Gastrocnemius medialis (tissue), 4 donors: ENCODE data around the gene FOXR1. TPM values are rescaled to one million over a fixed set of nuclear protein-coding genes. Genes with fewer than 3 reads are reported as not detected.
A peak's percentile ranks its signal among the peaks of the same experiment; 100 is the strongest.
"Not testable (repeated sequence)": the region's sequence is repeated elsewhere in the genome, so short reads cannot be mapped to it uniquely, and the experiment has no call there.

Source experiments
- ATAC-seq, 2 donors: fragments of 150-250 bp; one replicate each; pipeline ENCODE4 v1.9.1; 2016
- DNase-seq, 2 donors: peaks; one replicate each; pipeline ENCODE4 v3.0.0-alpha.2; 2019
- H3K27ac ChIP-seq, 4 donors: fragments of 200-600 bp; sonication (generic); 1 replicate in 1 of 4; 2 replicates in 3 of 4; pipeline ENCODE4 v1.5.1; 2016 to 2018; ENCODE audit warnings: mild to moderate bottlenecking in 2 of 4, moderate library complexity in 1 of 4
- H3K27me3 ChIP-seq, 3 donors: fragments of 200-600 bp; sonication (generic) in 2 of 3; 1 replicate in 1 of 3; 2 replicates in 2 of 3; pipeline versions ENCODE4 v1.5.1 to v1.6.0; 2016 to 2019; ENCODE audit warnings: mild to moderate bottlenecking in 1 of 3, moderate library complexity in 1 of 3
- H3K36me3 ChIP-seq, 2 donors: fragments of 200-600 bp; sonication (generic) in 1 of 2; one replicate each; pipeline ENCODE4 v1.5.1; 2017 to 2018
- H3K4me1 ChIP-seq, 2 donors: fragments of 200-600 bp; sonication (generic) in 1 of 2; one replicate each; pipeline ENCODE4 v1.5.1; 2016 to 2017; ENCODE audit warnings: mild to moderate bottlenecking in 2 of 2
- H3K4me3 ChIP-seq, 4 donors: fragments of 200-600 bp; sonication (generic) in 3 of 4; 1 replicate in 1 of 4; 2 replicates in 3 of 4; pipeline ENCODE4 v1.5.1; 2016 to 2019; ENCODE audit warnings: mild to moderate bottlenecking in 2 of 4
- H3K9me3 ChIP-seq, 3 donors: fragments of 200-600 bp; sonication (generic) in 2 of 3; 1 replicate in 1 of 3; 2 replicates in 2 of 3; pipeline ENCODE4 v1.5.1; 2016 to 2019
- CTCF ChIP-seq, 5 experiments: fragments of 450-650 bp in 3 of 5; fragments of 200-600 bp in 2 of 5; sonication (generic) in 2 of 5; IDR thresholded peaks in 4 of 5; conservative IDR thresholded peaks in 1 of 5; 1 replicate in 4 of 5; 2 replicates in 1 of 5; pipeline ENCODE4 v1.5.1; 2016 to 2019; ENCODE audit warnings: antibody characterized with exemption in 5 of 5, mild to moderate bottlenecking in 3 of 5, moderate library complexity in 3 of 5
- POLR2A ChIP-seq, 2 donors: fragments of 450-650 bp; IDR thresholded peaks; one replicate each; pipeline ENCODE4 v1.6.1; 2017; ENCODE audit warnings: antibody characterized with exemption in 2 of 2, mild to moderate bottlenecking in 2 of 2, moderate library complexity in 2 of 2
- in situ Hi-C, 4 donors: fragments of 200-750 bp; cut with MboI; loops; one replicate each; pipeline versions ENCODE4 v1.15.0 to v1.8.0; 2017; ENCODE audit warnings: low sequenced_read_pairs in 4 of 4
- intact Hi-C: fragments of 100-400 bp; cut with DNase I; formaldehyde crosslinking; loops from one replicate; pipeline ENCODE4 v1.15.1; 2023; ENCODE audit warnings: low total_unique reads
- total RNA-seq, 4 donors: library from RNA; depleted of rRNA; stranded (reverse); fragments of >200 nt; gene quantifications; one replicate each; pipeline versions ENCODE4 v1.1.0 to v1.2.3, GENCODE V29; 2016

Gene FOXR1
- total RNA-seq, 4 donors from 2014 or later = not detected

DNA sequence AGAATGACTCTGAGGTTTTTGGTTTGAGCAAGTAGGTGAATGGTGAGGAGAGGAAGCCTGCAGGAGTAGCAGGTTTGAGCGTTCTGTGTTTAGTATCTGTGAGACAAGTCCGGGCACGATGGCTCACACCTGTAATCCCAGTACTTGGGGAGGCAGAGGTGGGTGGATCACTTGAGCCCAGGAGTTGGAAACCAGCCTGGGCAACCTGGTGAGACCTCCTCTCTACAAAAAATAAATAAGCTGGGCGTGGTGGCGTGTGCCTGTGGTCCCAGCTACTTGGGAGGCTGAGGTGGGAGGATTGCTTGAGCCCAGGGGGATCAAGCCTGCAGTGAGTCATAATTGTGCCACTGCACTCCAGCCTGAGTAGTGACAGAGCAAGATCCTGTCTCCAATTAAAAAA is 16.7 kb downstream of the FOXR1 start:
- Histone ChIP-seq H3K27ac (no peak overlapping the region), H3K9me3 (no peaks in the 10 kb centered on the region), H3K4me3 (no peak overlapping the region), H3K27me3 (no peaks in the 10 kb centered on the region), H3K4me1 (peaks cover 5 to 9% of the 10 kb centered on the region in 2 donors), H3K36me3 (no peaks in the 10 kb centered on the region)
- DNase-seq = no peak
- in situ Hi-C loops (no loop called here), intact Hi-C loops (no loop called here)
- TF ChIP-seq POLR2A (IDR thresholded peaks at IDR 0.05) = no peak
- ATAC-seq = no peak

DNA sequence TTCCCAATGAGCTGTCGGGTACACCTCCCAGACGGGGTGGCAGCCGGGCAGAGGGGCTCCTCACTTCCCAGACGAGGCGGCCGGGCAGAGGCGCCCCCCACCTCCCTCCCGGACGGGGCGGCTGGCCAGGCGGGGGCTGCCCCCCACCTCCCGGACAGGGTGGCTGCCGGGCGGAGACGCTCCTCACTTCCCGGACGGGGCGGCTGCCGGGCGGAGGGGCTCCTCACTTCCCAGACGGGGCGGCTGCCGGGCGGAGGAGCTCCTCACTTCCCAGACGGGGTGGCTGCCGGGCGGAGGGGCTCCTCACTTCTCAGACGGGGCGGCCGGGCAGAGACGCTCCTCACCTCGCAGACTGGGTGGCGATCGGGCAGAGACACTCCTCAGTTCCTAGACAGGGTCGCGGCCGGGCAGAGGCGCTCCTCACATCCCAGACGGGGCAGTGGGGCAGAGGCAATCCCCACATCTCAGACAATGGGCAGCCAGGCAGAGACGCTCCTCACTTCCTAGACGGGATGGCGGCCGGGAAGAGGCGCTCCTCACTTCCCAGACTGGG is 20.0 kb downstream of the FOXR1 start:
- H3K4me3 ChIP-seq, intact Hi-C loops, DNase-seq, ATAC-seq, H3K27ac ChIP-seq, H3K36me3 ChIP-seq, H3K9me3 ChIP-seq, H3K4me1 ChIP-seq, H3K27me3 ChIP-seq, in situ Hi-C loops: not testable (repeated sequence)

GRCh38 chr11:118996926-118997626 is 25.5 kb downstream of the FOXR1 start:
- Histone ChIP-seq H3K36me3 (peaks cover 0 to 13% of the 10 kb centered on the region in 2 donors), H3K27me3 (no peaks in the 10 kb centered on the region), H3K4me1 (peaks cover 24 to 28% of the 10 kb centered on the region in 2 donors), H3K27ac (peak overlapping the region; percentile 79 to 96 (median 85)), H3K4me3 (peak overlapping the region; percentile 66 to 88 (median 81)), H3K9me3 (no peaks in the 10 kb centered on the region)
- intact Hi-C loops (loop anchor here (2.0 kb wide), 1 partner anchor 60 kb away; the partner anchor contains the start of gene HYOU1), in situ Hi-C loops (no loop called here)
- ATAC-seq (peak in 1 of 2 donors; percentile 7), DNase-seq (no peak)
- TF ChIP-seq CTCF (IDR thresholded peaks at IDR 0.05 in 4 of 5, conservative IDR thresholded peaks at IDR 0.05 in 1 of 5) = peak in 1 of 5 experiments; percentile 10
- no peak for TF ChIP-seq POLR2A (IDR thresholded peaks at IDR 0.05)

DNA sequence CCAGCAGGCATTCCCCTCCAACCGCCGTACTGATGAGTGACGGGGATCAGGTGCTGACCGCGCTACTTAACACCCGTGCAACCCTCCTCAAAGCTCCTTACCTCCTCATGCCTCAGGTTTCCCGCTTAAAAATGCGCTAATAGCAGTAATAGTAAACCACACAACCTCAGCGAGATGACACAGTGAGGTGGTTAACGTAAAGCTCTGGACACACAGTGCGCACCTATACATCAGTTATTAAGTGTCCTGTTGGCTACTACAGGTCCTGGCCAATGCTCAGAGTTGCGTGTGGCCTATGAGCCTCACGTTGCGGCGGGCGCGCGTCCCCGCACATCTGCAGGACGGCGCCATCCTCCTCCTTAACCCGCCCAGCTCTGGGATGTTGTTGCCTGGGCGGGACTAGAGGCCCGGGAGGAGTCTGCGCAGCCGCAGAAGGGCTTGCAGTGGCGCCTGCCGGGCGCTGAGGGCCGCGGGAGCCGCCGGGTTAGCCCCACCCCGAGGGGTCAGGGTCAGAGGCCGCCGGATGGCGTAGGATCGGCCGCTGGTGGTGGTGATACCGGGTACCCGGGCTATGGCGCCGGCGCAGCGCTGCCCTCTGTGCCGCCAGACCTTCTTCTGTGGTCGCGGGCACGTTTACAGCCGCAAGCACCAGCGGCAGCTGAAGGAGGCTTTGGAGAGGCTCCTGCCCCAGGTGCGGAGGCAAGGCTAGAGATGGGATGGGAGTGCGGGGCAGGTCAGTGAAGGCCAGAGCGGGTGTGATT is 26.2 kb downstream of the FOXR1 start, which contains the start of gene CENATAC:
CENATAC (plus strand) TSS at position 512 of the 761 bp plus-strand sequence; CDS start at position 572, 60 bp downstream.
- H3K27ac ChIP-seq = peak within 1 kb of the TSS; percentile 79 to 96 (median 85)
- ATAC-seq (peak; percentile 94 to 96), DNase-seq (peak; percentile 92 to 95)
- intact Hi-C loops (loop anchor here (1.0 to 2.0 kb wide), 3 partner anchors 20 to 59 kb away; partner anchors contain the start of genes HYOU1, RPS25, SLC37A4 and TRAPPC4), in situ Hi-C loops (no loop called here)
- TF ChIP-seq POLR2A (IDR thresholded peaks at IDR 0.05) (peak; percentile 75 to 91), CTCF (IDR thresholded peaks at IDR 0.05 in 4 of 5, conservative IDR thresholded peaks at IDR 0.05 in 1 of 5) (peak in 1 of 5 experiments; percentile 17)
- H3K4me1 ChIP-seq = peaks cover 24 to 28% of the 10 kb centered on the region in 2 donors
- peaks cover 0 to 13% of the 10 kb centered on the region in 2 donors for H3K36me3 ChIP-seq
- H3K4me3 ChIP-seq = peak within 1 kb of the TSS; percentile 66 to 88 (median 81)
- no peaks in the 10 kb centered on the region for H3K27me3 ChIP-seq
- no peaks in the 10 kb centered on the region for H3K9me3 ChIP-seq

DNA sequence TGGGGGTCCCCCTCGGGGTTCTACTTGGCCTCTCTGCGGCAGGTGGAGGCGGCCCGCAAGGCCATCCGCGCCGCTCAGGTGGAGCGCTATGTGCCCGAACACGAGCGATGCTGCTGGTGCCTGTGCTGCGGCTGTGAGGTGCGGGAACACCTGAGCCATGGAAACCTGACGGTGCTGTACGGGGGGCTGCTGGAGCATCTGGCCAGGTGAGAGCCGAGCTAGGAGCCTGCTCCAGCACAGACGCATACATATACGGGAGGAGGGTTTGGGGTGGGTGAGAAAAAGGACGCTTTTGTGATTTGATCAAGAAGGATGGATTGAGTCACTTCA is 26.8 kb downstream of the FOXR1 start:
- peak overlapping the region; percentile 66 to 88 (median 81) for H3K4me3 ChIP-seq
- no peaks in the 10 kb centered on the region for H3K27me3 ChIP-seq
- no peak for TF ChIP-seq POLR2A (IDR thresholded peaks at IDR 0.05)
- no peak for TF ChIP-seq CTCF (IDR thresholded peaks at IDR 0.05 in 4 of 5, conservative IDR thresholded peaks at IDR 0.05 in 1 of 5)
- ATAC-seq (peak; percentile 27 to 30), DNase-seq (no peak)
- H3K36me3 ChIP-seq = peaks cover 0 to 13% of the 10 kb centered on the region in 2 donors
- in situ Hi-C loops (no loop called here), intact Hi-C loops (loop anchor here (1.0 kb wide), 2 partner anchors 20 to 32 kb away; partner anchors contain the start of genes RPS25, SLC37A4 and TRAPPC4)
- peak overlapping the region; percentile 79 to 96 (median 85) for H3K27ac ChIP-seq
- H3K4me1 ChIP-seq = peaks cover 24 to 28% of the 10 kb centered on the region in 2 donors
- no peaks in the 10 kb centered on the region for H3K9me3 ChIP-seq
